Measurements from ENCODE around the gene KRTAP10-1.
"Not testable (repeated sequence)": the region's sequence is repeated elsewhere in the genome, so short reads cannot be mapped to it uniquely, and the experiment has no call there.

KRTAP10-1 gene, protein sequence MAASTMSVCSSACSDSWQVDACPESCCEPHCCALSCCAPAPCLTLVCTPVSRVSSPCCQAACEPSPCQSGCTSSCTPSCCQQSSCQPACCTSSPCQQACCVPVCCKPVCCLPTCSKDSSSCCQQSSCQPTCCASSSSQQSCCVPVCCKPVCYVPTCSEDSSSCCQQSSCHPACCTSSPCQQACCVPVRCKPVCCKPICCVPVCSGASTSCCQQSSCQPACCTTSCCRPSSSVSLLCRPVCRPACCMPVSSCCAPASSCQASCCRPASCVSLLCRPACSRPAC

DNA sequence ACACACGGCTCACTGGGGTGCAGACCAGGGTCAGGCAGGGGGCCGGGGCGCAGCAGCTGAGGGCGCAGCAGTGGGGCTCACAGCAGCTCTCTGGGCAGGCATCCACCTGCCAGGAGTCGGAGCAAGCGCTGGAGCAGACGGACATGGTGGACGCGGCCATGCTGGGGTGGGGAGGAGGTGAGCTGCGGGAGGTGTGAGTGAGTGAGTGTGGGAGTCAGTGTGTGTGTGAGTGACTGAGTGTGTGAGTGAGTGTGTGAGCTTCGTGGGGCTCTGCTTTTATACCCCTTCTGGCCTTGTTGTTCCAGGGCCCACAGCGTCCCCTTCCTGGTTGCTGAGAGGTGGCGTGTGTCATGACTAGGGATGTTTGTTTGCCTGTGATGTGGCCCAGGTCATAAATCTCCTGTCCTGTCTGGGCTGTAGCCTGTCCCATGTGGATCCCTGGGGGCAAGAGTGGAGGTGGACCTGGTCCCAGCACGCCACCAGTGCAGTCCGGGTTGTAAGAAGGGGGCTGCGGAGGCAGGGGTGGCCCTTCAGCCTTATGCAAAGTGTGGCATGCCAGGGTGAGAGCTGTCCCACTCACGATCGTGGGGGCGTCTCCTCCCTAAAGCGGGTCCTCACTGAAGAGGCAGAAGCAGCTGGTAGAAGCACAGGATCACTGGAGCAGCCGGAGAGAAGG lies at the start of gene KRTAP10-1:
KRTAP10-1 (minus strand) TSS at position 205 of the 676 bp plus-strand sequence; CDS start at position 160, 45 bp downstream.
- no peak for DNase-seq

DNA sequence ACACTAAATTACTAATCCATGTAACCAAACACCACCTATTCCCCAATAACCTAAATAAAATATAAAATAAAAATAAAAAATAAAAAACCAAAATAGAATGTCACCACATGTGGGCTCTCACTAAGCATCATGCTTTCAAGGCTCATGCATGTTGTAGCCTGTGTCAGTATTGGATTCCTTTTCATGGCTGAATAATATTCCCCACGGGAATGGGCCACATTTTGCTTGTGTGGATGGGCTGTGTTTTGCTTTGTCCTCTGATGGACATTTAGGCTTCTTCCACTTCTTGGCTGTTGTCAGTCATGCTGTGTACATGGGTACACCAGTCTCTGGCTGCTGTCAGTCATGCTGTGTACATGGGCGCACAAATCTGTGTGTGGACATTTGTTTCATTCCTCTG lies 49.1 kb upstream of the KRTAP10-1 start:
- no peak for DNase-seq

DNA sequence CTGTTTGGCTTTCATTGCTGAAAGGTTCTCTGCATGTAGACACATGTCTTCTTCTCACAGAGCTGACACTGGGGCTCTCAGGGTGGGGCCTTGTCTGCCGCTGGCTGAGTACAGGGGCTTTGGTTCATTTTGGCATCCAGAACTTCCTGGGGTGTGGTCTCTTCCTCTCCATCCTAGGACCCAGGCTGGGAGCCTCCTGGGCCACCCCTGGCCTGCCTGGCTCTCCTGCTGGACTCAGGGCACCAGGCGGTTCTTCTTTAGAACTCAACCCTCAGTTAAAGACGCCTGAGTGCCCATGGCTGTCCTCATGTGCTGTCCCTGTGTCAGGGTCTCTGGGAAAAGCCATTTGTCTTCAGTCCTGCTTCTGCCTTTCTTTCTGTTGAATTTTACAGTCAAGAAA lies 45.9 kb upstream of the KRTAP10-1 start:
- no peak for DNase-seq

DNA sequence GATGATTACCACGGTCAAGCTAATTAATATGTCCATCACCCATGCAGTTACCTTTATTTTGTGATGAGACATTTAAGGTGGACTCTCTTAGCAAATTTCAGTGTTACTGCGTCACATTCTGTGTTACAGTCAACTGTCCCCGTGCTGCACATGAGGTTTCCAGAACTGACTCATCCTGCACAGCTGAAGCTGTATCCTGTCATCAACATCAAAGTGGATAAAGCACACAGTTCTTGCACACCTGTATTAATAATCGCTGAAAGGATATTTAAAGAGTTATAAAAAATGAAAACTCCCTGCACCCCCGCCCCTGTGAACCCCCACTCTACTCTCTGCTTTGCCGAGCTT lies 43.8 kb upstream of the KRTAP10-1 start:
- no peak for DNase-seq

DNA sequence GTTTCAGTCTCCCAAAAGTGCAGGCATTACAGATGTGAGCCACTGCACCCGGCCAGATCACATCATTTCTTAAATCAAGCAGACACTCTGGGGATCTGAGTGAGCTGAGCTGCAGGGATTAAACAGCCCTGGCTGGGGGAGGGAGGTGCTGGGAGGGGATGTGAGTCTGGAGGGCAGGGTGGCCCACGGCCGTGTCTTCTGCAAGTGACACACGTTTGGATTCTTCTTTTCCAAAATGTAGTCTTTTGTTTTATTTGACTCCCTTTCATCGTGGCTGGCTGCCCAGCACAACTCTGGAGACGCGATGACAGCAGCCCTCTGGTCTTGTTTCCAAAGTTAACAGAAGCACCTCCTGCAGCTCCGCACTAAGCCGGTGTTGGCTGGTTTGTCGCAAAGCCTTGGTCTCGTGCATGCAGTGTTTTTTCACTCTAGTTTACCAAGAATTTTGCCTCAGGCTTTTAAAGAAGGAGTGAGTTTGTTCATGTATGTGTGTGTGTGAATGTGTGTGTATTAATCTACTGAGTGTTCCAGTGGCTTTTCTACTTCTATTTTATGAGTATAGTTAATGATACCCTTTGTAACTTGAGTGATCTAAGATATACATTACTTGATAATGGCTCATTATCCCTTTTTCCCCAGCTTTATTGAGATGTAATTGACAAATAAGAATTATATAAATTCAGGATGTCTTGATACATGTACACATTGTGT lies 43.2 kb upstream of the KRTAP10-1 start:
- DNase-seq, result no peak

DNA sequence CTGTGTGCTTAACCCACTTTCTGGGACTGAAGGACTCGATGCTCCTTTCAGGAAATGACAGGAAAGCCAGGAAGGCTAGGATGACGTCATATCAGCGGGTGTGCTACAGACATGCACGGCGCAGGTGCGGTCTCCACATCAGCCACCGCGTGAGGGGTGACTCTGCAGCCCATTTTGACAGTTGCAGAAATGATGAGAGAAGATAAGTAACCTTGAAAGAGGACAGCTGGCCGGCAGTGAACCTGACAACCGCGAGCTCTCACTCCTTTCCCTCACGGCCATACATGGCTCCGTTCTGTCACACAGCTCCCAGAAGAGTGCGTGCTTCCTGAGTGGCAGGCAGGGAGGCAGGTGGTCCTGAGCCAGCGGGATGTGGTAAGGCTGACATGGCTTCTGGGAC lies 42.1 kb upstream of the KRTAP10-1 start:
- DNase-seq, result no peak

DNA sequence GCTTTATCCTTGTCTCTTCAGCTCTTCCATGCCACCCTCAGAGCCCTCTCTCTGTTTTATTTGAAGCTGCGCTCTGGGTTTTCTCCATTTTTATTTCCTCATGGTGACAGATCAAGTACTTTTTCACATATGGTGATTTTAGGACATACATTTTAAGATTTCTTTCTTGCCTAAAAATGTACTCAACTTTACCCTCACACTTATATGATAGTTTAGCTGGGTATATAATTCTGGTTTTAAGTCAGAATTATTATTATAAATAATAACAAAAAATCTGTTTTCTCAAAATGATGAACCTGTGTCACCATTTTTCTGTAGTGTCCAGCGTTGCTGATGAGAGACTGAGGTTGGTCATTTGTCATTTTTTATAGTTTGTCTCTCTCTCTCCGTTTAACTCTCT lies 41.2 kb upstream of the KRTAP10-1 start:
- DNase-seq, result no peak

DNA sequence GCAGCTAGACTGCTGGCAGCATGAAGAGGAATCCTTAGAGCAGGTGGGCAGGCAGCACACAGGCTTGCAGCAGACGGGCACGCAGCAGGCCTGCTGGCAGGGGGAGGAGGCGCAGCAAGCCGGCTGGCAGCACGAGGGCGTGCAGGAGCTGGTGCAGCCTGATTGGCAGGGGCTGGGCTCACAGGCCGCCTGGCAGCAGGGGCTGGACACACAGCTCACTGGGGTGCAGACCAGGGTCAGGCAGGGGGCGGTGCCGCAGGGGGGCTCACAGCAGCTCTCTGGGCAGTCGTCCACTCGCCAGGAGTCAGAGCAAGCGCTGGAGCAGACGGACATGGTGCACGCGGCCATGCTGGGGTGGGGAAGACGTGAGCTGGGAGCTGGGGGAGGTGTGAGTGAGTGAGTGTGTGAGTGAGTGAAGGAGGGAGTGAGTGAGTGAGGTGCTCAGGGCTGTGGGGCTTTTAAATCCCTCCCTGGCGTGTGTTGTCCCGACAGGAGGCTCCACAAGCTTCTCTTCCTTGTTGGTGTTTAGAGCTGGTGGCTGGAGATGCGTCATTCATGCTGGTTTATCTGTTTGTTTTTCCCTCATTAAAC lies 40.3 kb upstream of the KRTAP10-1 start, which contains the start of gene KRTAP10-5:
KRTAP10-5 (minus strand) TSS at position 374 of the 591 bp plus-strand sequence; CDS start at position 348, 26 bp downstream.
- DNase-seq, result not testable (repeated sequence)

DNA sequence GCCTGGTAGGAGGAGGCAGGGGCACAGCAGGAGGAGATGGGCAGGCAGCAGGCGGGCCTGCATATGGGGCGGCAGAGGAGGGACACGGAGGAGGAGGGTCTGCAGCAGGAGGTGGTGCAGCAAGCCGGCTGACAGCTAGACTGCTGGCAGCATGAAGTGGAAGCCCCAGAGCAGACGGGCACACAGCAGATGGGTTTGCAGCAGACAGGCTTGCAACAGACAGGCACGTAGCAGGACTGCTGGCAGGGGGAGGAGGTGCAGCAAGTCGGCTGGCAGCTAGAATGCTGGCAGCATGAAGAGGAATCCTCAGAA lies 39.8 kb upstream of the KRTAP10-1 start:
- DNase-seq, result no peak

DNA sequence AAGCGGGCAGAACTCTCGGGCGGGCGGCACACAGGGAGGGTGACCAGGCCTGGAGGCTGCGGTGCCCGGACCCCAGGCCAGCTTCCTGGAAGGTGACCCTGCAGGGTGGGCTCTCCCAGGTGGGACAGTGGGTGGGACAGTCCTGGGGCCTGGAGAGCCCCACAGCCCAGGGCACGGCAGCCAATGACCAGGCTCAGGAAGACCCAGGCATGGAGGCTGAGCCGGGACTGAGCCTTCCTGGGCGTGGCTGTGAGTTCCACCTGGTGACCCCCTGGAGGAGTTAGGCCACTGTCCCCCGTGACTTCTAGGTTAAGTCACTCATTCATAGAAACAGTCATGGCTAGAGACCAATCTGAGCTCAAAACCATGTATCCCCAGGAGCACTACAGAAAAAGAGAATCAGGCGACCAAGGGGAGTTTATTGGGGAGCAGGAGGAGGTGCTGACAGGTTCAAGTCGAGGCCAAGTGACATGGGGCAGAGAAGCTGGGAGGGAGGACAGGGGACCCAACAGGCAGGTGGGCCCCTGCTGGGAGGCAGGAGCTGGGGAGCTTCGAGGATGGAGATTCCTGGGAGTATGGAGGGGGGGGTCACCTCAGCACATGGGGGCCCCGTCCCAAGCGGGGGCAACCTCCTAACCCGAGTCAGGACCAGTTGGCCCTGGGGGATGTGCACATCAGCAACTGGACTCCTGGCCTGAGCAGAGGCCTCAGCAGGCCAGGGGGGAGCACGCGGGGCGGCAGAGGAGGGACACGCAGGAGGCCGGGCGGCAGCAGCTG lies 39.2 kb upstream of the KRTAP10-1 start:
- DNase-seq, result no peak

DNA sequence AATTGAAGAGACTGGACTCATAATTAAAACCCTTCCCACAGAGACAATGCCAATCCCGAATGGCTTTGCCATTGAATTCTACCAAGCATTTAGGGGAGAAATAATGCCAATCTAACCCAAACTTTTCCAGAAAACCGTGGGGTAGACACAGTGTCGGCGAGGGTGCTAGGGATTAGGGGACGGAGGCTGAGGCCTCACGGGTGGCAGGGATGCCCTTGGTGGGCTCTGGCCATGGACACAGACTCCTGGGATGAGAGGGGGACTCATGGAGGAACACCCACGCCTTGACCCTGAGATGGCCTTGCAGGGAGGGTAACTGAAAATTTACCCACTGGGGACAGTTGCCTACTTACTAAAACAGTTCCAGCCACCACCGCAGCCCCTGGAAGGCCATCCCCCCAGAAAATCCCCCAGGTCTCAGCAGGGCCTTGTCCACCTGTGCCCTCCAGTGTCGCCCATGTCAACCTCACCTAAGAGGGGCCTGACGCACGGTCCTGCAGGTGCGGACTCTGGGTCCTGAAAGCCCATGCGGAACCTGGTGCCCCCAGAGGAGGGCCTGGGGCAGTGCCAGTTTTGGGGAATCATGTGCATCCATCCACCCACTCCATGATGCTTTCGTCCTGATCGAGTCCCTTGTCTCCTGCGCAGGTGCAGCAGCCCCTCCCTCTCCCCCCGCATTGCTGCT lies 38.5 kb upstream of the KRTAP10-1 start:
- no peak for DNase-seq

DNA sequence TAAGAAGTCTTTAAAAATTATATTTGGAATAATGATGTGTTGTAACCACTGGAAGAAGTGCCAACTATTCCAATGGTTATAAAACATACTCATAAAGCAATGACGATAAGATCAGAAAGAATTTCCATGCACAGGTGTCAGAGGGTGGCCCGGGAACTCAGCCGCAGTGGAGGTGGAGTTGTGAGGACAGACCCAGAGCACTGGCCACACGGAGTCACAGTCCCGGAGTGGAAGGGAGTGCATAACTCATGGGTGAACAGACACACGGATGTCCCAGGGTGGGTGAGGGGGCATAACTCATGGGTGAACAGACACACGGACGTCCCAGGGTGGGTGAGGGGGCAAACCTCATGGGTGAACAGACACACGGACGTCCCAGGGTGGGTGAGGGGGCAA lies 36.0 kb upstream of the KRTAP10-1 start:
- DNase-seq, result no peak

DNA sequence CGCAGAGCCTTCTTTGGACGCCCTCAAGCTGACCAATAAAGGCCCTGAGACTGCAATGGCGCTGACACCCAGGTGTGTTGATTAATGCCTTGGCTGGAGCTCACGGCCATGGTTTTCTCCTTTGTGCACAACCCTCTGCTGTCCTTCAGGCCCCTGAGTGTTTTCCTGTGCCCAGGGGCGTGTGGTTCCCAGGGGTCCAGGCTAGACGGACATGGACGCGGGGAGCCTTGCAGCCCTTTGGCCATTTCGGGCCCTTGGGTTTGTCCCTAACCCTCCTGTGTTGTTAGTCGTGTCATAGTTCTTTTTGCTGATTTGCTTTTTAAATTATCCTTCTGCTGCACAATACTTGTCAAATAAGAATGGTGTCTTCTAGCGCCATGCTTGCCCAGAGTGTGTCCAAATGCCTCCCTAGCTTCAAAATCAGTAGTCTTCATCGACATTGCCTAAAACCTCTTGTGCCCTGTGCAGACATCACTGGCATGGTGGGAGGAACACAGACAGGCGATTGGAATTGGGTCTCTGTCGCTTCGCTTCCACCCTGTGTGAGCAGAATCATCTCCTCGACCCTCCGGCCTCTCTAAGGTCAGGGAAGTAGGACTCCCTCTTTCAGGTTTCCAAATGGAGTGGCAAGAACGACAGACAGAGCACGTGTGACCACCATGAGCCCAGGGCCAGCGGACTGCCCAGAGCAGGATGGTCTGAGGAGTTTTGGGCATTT lies 35.5 kb upstream of the KRTAP10-1 start:
- DNase-seq, result no peak

DNA sequence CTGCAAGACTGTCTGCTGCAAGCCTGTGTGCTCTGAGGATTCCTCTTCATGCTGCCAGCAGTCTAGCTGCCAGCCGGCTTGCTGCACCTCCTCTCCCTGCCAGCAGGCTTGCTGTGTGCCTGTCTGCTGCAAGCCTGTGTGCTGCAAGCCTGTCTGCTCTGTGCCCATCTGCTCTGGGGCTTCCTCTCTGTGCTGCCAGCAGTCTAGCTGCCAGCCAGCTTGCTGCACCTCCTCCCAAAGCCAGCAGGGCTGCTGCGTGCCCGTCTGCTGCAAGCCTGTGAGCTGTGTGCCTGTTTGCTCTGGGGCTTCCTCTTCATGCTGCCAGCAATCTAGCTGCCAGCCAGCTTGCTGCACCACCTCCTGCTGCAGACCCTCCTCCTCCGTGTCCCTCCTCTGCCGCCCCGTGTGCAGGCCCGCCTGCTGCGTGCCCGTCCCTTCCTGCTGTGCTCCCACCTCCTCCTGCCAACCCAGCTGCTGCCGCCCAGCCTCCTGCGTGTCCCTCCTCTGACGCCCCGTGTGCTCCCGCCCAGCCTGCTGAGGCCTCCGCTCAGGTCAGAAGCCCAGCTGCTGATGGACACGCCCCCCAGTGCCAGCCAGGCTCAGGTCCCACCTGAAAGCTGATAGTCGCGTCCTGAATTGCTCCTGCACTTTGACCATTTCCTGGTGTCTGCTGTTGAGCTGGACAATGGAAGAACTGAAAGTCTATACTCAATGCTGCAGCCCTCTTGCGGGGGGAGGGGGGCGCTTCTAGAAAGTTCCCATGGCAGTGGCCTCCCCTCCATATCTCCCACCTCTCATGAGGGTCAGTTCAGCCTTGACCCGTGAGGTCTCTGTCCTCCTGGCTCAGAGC lies 34.7 kb upstream of the KRTAP10-1 start:
- no peak for DNase-seq

DNA sequence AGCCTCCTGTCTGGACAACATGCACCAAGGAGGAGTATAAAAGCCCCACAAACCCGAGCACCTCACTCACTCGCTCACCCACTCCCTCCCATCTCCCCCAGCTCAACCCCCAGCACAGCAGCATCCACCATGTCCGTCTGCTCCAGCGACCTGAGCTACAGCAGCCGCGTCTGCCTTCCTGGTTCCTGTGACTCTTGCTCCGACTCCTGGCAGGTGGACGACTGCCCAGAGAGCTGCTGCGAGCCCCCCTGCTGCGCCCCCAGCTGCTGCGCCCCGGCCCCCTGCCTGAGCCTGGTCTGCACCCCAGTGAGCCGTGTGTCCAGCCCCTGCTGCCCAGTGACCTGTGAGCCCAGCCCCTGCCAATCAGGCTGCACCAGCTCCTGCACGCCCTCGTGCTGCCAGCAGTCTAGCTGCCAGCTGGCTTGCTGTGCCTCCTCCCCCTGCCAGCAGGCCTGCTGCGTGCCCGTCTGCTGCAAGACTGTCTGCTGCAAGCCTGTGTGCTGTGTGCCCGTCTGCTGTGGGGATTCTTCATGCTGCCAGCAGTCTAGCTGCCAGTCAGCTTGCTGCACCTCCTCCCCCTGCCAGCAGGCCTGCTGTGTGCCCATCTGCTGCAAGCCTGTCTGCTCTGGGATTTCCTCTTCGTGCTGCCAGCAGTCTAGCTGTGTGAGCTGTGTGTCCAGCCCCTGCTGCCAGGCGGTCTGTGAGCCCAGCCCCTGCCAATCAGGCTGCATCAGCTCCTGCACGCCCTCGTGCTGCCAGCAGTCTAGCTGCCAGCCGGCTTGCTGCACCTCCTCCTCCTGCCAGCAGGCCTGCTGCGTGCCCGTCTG lies 33.8 kb upstream of the KRTAP10-1 start, which contains the start of gene KRTAP10-4:
KRTAP10-4 (plus strand) TSS at position 100 of the 827 bp plus-strand sequence; CDS start at position 130, 30 bp downstream.
- DNase-seq, result not testable (repeated sequence)

DNA sequence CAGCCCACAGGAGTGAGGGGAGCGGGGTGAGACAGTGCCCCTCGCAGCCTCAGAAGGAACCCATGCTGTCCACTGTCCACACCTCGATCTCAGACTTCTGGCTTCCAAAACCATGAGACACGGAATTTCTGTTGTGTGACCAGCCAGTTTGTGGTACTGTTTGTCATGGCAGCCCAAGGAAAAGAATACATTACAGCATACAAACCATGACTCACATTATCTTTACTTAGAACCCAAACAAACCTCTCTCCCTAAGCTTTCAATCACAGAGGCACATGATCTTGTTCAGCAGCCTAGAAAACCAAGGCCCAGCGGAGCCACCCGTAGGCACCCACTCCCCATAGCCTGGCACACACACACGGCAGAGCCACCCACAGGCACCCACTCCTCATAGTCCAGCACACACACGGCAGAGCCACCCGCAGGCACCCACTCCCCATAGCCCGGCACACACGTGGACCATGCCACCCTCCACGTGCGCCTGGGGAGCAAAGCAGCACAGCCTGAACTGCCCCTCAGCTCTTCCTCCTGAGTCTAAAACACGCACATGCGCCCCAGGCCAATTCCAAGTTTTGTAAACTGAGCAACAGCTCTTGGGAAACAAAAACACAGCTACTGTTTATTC lies 33.1 kb upstream of the KRTAP10-1 start:
- no peak for DNase-seq

DNA sequence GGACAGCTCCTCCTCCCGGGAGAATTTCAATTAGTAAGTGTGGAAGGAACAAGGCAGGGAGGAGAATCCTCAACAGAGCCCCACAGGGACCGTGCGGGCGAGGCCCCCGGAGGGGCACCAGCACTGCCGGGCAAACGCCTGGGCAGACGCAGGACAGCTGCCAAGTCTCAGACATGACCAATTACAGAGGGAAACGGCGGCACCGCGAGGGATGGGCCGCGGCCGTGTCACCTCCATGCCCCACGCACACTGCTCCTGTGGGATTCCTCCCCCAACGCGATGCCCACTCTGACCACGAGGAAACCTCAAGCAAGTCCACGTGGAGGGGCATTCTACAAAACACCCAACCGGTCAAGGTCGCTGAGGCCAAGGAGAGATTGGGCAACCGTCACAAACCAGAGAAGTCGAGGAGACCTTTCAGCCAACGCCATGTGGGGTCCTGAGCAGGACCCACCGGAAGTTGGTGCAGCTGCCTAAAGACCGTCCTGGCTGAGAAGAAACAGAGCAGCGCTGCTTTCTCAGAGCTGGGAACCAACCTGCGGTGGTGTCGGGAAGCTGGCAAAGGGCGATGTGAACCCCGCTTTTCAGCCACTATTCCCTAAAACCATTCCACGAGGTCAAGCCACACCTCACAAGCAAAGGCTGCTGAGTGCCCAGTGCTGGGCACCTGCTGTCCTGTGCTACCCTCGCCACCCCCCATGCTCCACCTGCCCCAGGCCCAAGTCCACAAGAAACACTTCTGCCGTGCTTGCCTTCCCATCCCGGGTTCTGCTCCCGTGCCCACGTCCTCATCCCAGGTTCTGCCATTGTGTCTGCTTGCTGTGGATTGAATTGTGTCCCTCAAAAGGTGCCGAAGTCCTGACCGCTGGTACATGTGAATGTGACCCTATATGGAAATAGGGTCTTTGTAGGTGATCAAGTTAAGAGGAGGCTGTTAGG lies 32.1 kb upstream of the KRTAP10-1 start:
- no peak for DNase-seq

DNA sequence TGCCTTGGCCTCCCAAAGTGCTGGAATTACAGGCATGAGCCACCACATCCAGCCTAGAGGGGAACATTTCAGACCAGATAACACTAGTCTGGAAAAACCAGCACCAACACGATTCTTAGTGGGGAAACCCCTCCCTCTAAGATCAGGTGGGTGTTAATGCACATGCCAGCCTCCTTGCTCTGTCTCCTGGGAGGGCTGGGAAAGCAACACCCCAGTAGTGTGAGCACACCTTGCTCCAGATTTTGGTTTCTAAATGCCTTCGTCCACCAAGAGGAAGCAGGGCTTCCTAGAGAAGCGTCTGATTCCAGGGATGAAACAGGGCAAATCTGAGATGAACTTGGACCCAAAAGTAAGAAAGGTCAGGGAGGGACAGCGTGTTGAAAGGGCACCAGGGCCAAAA lies 31.3 kb upstream of the KRTAP10-1 start:
- DNase-seq, result no peak
